ENCODE measurements around the gene HDDC3.

The HDDC3 gene

GRCh38 chr15:90889736-90890456 is 42.5 kb downstream of the HDDC3 start:
- no peak for DNase-seq

GRCh38 chr15:90889313-90889730 is 43.0 kb downstream of the HDDC3 start:
- DNase-seq = no peak

- DNase-seq = no peak
Measured at GRCh38 chr15:90887037-90887481, 45.3 kb downstream of the HDDC3 start.

- DNase-seq = no peak
Measured at GRCh38 chr15:90886291-90886614, 46.1 kb downstream of the HDDC3 start.

GRCh38 chr15:90885432-90886290 is 46.7 kb downstream of the HDDC3 start:
- peak; percentile 82 for DNase-seq

GRCh38 chr15:90884719-90885431 is 47.5 kb downstream of the HDDC3 start:
- no peak for DNase-seq

GRCh38 chr15:90883976-90884718 is 48.2 kb downstream of the HDDC3 start, which contains the start of gene FES:
Gene FES, plus strand, starts transcription at chr15:90884504. Its CDS starts 542 bp downstream, at chr15:90885046.
- no peak for DNase-seq

- no peak for DNase-seq
Measured at GRCh38 chr15:90883526-90883975, 48.8 kb downstream of the HDDC3 start.

GRCh38 chr15:90882781-90883525 is 49.4 kb downstream of the HDDC3 start:
- no peak for DNase-seq

GRCh38 chr15:90881978-90882721 is 50.2 kb downstream of the HDDC3 start:
- DNase-seq = no peak

GRCh38 chr15:90881181-90881977 is 51.0 kb downstream of the HDDC3 start:
- no peak for DNase-seq

- DNase-seq = no peak
Measured at GRCh38 chr15:90880381-90881145, 51.8 kb downstream of the HDDC3 start.
